ENCODE data around the gene OR2T29. TPM values are rescaled to one million over a fixed set of nuclear protein-coding genes. Genes with fewer than 3 reads are reported as not detected.

OR2T29 gene
- total RNA-seq, 3 donors from 2014 or later = not detected

- H3K27me3 ChIP-seq = no peaks in the 10 kb centered on the region
- TF ChIP-seq POLR2A (IDR thresholded peaks at IDR 0.05) (no peak), POLR2AphosphoS5 (IDR thresholded peaks at IDR 0.05) (no peak), CTCF (IDR thresholded peaks at IDR 0.05) (no peak)
- intact Hi-C loops (cut with DNase I; ENCODE audit: low total_unique reads) = no loop called here
- no peak overlapping the region for H3K27ac ChIP-seq
- H3K9me3 ChIP-seq = no peaks in the 10 kb centered on the region
- no peak for DNase-seq (ENCODE audit: low spot score in 2 of 2)
- no peaks in the 10 kb centered on the region for H3K4me1 ChIP-seq
- no peak overlapping the region for H3K4me3 ChIP-seq
- no peaks in the 10 kb centered on the region for H3K36me3 ChIP-seq
Measured at GRCh38 chr1:248593226-248593625, 30.7 kb upstream of the OR2T29 start.

- no peaks in the 10 kb centered on the region for H3K4me1 ChIP-seq
- intact Hi-C loops (cut with DNase I; ENCODE audit: low total_unique reads) = no loop called here
- H3K4me3 ChIP-seq = no peak overlapping the region
- H3K9me3 ChIP-seq = no peaks in the 10 kb centered on the region
- H3K27me3 ChIP-seq = no peaks in the 10 kb centered on the region
- no peaks in the 10 kb centered on the region for H3K36me3 ChIP-seq
- no peak for TF ChIP-seq POLR2A (IDR thresholded peaks at IDR 0.05)
- no peak for TF ChIP-seq POLR2AphosphoS5 (IDR thresholded peaks at IDR 0.05)
- no peak for TF ChIP-seq CTCF (IDR thresholded peaks at IDR 0.05)
- no peak for DNase-seq (ENCODE audit: low spot score in 2 of 2)
- no peak overlapping the region for H3K27ac ChIP-seq
Measured at GRCh38 chr1:248592655-248593054, 30.1 kb upstream of the OR2T29 start.

- Histone ChIP-seq H3K27me3 (no peaks in the 10 kb centered on the region), H3K4me1 (no peaks in the 10 kb centered on the region), H3K27ac (no peak overlapping the region), H3K36me3 (no peaks in the 10 kb centered on the region), H3K9me3 (no peaks in the 10 kb centered on the region), H3K4me3 (no peak overlapping the region)
- TF ChIP-seq CTCF (IDR thresholded peaks at IDR 0.05) (no peak), POLR2A (IDR thresholded peaks at IDR 0.05) (no peak), POLR2AphosphoS5 (IDR thresholded peaks at IDR 0.05) (no peak)
- intact Hi-C loops (cut with DNase I; ENCODE audit: low total_unique reads) = no loop called here
- no peak for DNase-seq (ENCODE audit: low spot score in 2 of 2)
Measured at GRCh38 chr1:248590055-248590454, 27.5 kb upstream of the OR2T29 start.

GRCh38 chr1:248589334-248589733 is 26.8 kb upstream of the OR2T29 start:
- Histone ChIP-seq H3K9me3 (no peaks in the 10 kb centered on the region), H3K36me3 (no peaks in the 10 kb centered on the region), H3K27ac (no peak overlapping the region), H3K4me3 (no peak overlapping the region), H3K27me3 (no peaks in the 10 kb centered on the region), H3K4me1 (no peaks in the 10 kb centered on the region)
- intact Hi-C loops (cut with DNase I; ENCODE audit: low total_unique reads) = no loop called here
- TF ChIP-seq POLR2A (IDR thresholded peaks at IDR 0.05) (no peak), CTCF (IDR thresholded peaks at IDR 0.05) (no peak), POLR2AphosphoS5 (IDR thresholded peaks at IDR 0.05) (no peak)
- DNase-seq (ENCODE audit: low spot score in 2 of 2) = no peak

- Histone ChIP-seq H3K36me3 (no peaks in the 10 kb centered on the region), H3K4me1 (no peaks in the 10 kb centered on the region), H3K27ac (no peak overlapping the region), H3K9me3 (no peaks in the 10 kb centered on the region), H3K27me3 (no peaks in the 10 kb centered on the region), H3K4me3 (no peak overlapping the region)
- intact Hi-C loops (cut with DNase I; ENCODE audit: low total_unique reads) = no loop called here
- no peak for TF ChIP-seq POLR2A (IDR thresholded peaks at IDR 0.05)
- TF ChIP-seq POLR2AphosphoS5 (IDR thresholded peaks at IDR 0.05) = no peak
- no peak for TF ChIP-seq CTCF (IDR thresholded peaks at IDR 0.05)
- DNase-seq (ENCODE audit: low spot score in 2 of 2) = no peak
Measured at GRCh38 chr1:248585266-248585665, 22.7 kb upstream of the OR2T29 start.

Data from breast epithelium (tissue), 4 donors.